SK-N-SH (cell line): Measurements from ENCODE around the gene ADTRP. TPM values are rescaled to one million over a fixed set of nuclear protein-coding genes. Genes with fewer than 3 reads are reported as not detected.

ENCODE experiments used
- CTCF ChIA-PET: fragments of 300-600, 350-600 bp; formaldehyde crosslinking; extraction: SDS; loops from one replicate; lab custom pipeline; 2021; lab: Yijun Ruan, JAX
- POLR2A ChIA-PET: fragments of 350-600 bp; sonication (Branson Sonifier 250); formaldehyde crosslinking; extraction: SDS; loops from one replicate; lab custom pipeline; 2020; ENCODE audit warnings: antibody characterized with exemption, inconsistent platforms; lab: Yijun Ruan, JAX
- DNase-seq: peaks from one replicate; pipeline ENCODE4 v3.0.0; 2012
- H2AFZ ChIP-seq: fragments of 200-600 bp; sonication (generic); 2 replicates; pipeline ENCODE4 v1.8.1; 2016; ENCODE audit warnings: antibody characterized with exemption, mild to moderate bottlenecking, low read depth
- H3F3A ChIP-seq: fragments of 200-600 bp; sonication (generic); replicated peaks from 2 replicates; pipeline ENCODE3; 2016; ENCODE audit warnings: antibody characterized with exemption, mild to moderate bottlenecking; ENCODE audit not compliant: insufficient read depth
- H3K27ac ChIP-seq, 2 experiments: fragments of 200-500 bp in 1 of 2; fragments of 200-600 bp in 1 of 2; sonication (Bioruptor generic) in 1 of 2; sonication (generic), shearing (Covaris generic) in 1 of 2; 2 replicates each; pipeline versions ENCODE4 v1.5.1 to v1.6.1; 2014 to 2016; ENCODE audit warnings: low read depth in 2 of 2, inconsistent platforms in 1 of 2, low read length in 1 of 2, mild to moderate bottlenecking in 1 of 2, mixed read lengths in 1 of 2
- H3K27me3 ChIP-seq: fragments of 200-600 bp; sonication (generic), shearing (Covaris generic); 2 replicates; pipeline ENCODE4 v1.6.1; 2016; ENCODE audit warnings: mixed run types; ENCODE audit not compliant: insufficient read depth
- H3K36me3 ChIP-seq, 2 experiments: fragments of 200-500 bp in 1 of 2; fragments of 200-600 bp in 1 of 2; sonication (Bioruptor generic) in 1 of 2; sonication (generic) in 1 of 2; replicated peaks in 1 of 2; 2 replicates each; pipeline versions ENCODE3 to v1.5.1; 2014 to 2016; ENCODE audit warnings: low read length in 1 of 2, mild to moderate bottlenecking in 1 of 2; ENCODE audit not compliant: insufficient read depth in 2 of 2, control insufficient read depth in 1 of 2
- H3K4me1 ChIP-seq, 2 experiments: fragments of 200-500 bp in 1 of 2; fragments of 200-600 bp in 1 of 2; sonication (Bioruptor generic) in 1 of 2; sonication (generic), shearing (Covaris generic) in 1 of 2; 2 replicates each; pipeline versions ENCODE4 v1.5.1 to v1.6.1; 2014 to 2016; ENCODE audit warnings: low read depth in 1 of 2, low read length in 1 of 2, mixed run types in 1 of 2; ENCODE audit not compliant: insufficient read depth in 2 of 2, control insufficient read depth in 1 of 2
- H3K4me2 ChIP-seq: fragments of 200-600 bp; sonication (generic), shearing (Covaris generic); 2 replicates; pipeline ENCODE4 v1.6.1; 2017; ENCODE audit warnings: mixed run types
- H3K4me3 ChIP-seq, 2 experiments: fragments of 200-500 bp in 1 of 2; fragments of 200-600 bp in 1 of 2; sonication (Bioruptor generic) in 1 of 2; sonication (generic), shearing (Covaris generic) in 1 of 2; 2 replicates each; pipeline versions ENCODE4 v1.5.1 to v1.8.1; 2014 to 2016; ENCODE audit warnings: low read depth in 2 of 2, inconsistent platforms in 1 of 2, low read length in 1 of 2, mild to moderate bottlenecking in 1 of 2, mixed read lengths in 1 of 2, moderate library complexity in 1 of 2
- H3K79me2 ChIP-seq: fragments of 200-600 bp; sonication (generic); 2 replicates; pipeline ENCODE4 v1.8.1; 2017; ENCODE audit warnings: mild to moderate bottlenecking; ENCODE audit not compliant: insufficient read depth
- H3K9ac ChIP-seq: fragments of 200-600 bp; sonication (generic); 2 replicates; pipeline ENCODE4 v1.6.1; 2017; ENCODE audit warnings: mixed run types
- H3K9me2 ChIP-seq: fragments of 200-600 bp; sonication (generic); 2 replicates; pipeline ENCODE4 v1.6.1; 2017; ENCODE audit warnings: mixed run types
- H3K9me3 ChIP-seq: fragments of 200-600 bp; sonication (generic); 2 replicates; pipeline ENCODE4 v1.6.1; 2017; ENCODE audit warnings: mixed run types, mild to moderate bottlenecking, moderate library complexity
- H4K20me1 ChIP-seq: fragments of 200-600 bp; sonication (generic); 2 replicates; pipeline ENCODE4 v1.6.1; 2017; ENCODE audit warnings: mild to moderate bottlenecking, mixed run types; ENCODE audit not compliant: insufficient read depth
- CTCF ChIP-seq: fragments of 200-600 bp; sonication (generic); IDR thresholded peaks from 2 replicates; pipeline ENCODE4 v1.6.1; 2017; ENCODE audit warnings: antibody characterized with exemption, mild to moderate bottlenecking, moderate library complexity
- FOSL2 ChIP-seq: IDR thresholded peaks from 2 replicates; pipeline ENCODE4 v1.4.0; 2012; ENCODE audit warnings: low read depth, mild to moderate bottlenecking, moderate library complexity, borderline replicate concordance
- FOXJ3 ChIP-seq: sonication (generic); formaldehyde crosslinking; IDR thresholded peaks from 2 replicates; pipeline ENCODE4 v1.5.1; 2020; ENCODE audit warnings: mild to moderate bottlenecking, missing genetic modification reagents
- GATA2 ChIP-seq: sonication (generic); formaldehyde crosslinking; IDR thresholded peaks from 2 replicates; pipeline ENCODE4 v1.5.0; 2020; ENCODE audit warnings: mild to moderate bottlenecking, missing genetic modification reagents
- MAX ChIP-seq: IDR thresholded peaks from 2 replicates; pipeline ENCODE4 v1.4.0; 2012; ENCODE audit warnings: low read depth
- NFIC ChIP-seq: IDR thresholded peaks from 2 replicates; pipeline ENCODE4 v1.4.0; 2012; ENCODE audit warnings: borderline replicate concordance
- REST ChIP-seq: IDR thresholded peaks from 2 replicates; pipeline ENCODE4 v1.6.1; 2012; ENCODE audit warnings: mild to moderate bottlenecking, low read depth, low read length, moderate library complexity
- SMC3 ChIP-seq: IDR thresholded peaks from 2 replicates; pipeline ENCODE4 v1.6.1; 2012; ENCODE audit warnings: low read depth, low read length, improper control_type of control experiment
- TCF12 ChIP-seq: IDR thresholded peaks from 2 replicates; pipeline ENCODE4 v1.4.0; 2012
- ZBTB33 ChIP-seq: IDR thresholded peaks from 2 replicates; pipeline ENCODE4 v1.4.0; 2012; ENCODE audit warnings: low read depth, borderline replicate concordance
- WGBS: methylation state at CpG from one replicate; pipeline ENCODE4 v1.1.6; 2017; ENCODE audit warnings: low lambda C conversion rate; 5-methylcytosine and 5-hydroxymethylcytosine counted together
- polyA plus RNA-seq, 3 experiments: library from polyadenylated mRNA; depleted of rRNA; stranded (reverse); fragments of >200 nt; gene quantifications; 2 replicates each; pipeline ENCODE4 v1.2.3, GENCODE V29; 2012

The ADTRP gene
- polyA plus RNA-seq, 1 of the 3 experiments (the other 2 are of a cell fraction) = 0.84 TPM

- no peaks in the 10 kb centered on the region for H3K27me3 ChIP-seq
- H3K4me3 ChIP-seq = no peak overlapping the region
- H3K4me1 ChIP-seq = no peaks in the 10 kb centered on the region; a peak in 1 of 4 replicates
- no peaks in the 10 kb centered on the region for H3K79me2 ChIP-seq
- no peak overlapping the region for H3K4me2 ChIP-seq
- no peak for TF ChIP-seq FOXJ3 (CRISPR knock-in tag)
- no peak for TF ChIP-seq REST
- TF ChIP-seq GATA2 (CRISPR knock-in tag) = no peak
- TF ChIP-seq FOSL2 = no peak
- TF ChIP-seq TCF12 = no peak
- TF ChIP-seq SMC3 = no peak
- no peak for TF ChIP-seq CTCF
- TF ChIP-seq ZBTB33 = no peak
- TF ChIP-seq MAX = no peak
- no peak for TF ChIP-seq NFIC
- H3F3A ChIP-seq = no peaks in the 10 kb centered on the region
- H3K36me3 ChIP-seq = no peaks in the 10 kb centered on the region
- H3K9me3 ChIP-seq = no peaks in the 10 kb centered on the region
- no peak overlapping the region for H3K27ac ChIP-seq
- CTCF ChIA-PET = interaction anchor here (1.3 kb wide), 1 partner anchor 506 kb away, joined by 3 read pairs; no protein-coding TSS in a partner anchor
- no peaks in the 10 kb centered on the region for H3K9me2 ChIP-seq
- DNase-seq = no peak
- POLR2A ChIA-PET = no interaction called here
- no peak overlapping the region for H3K9ac ChIP-seq
- no peak overlapping the region for H2AFZ ChIP-seq
- no peaks in the 10 kb centered on the region for H4K20me1 ChIP-seq
- 87% methylated on average over 11 of the region's 11 CpGs for WGBS
Observed at GRCh38 chr6:11727998-11728961, 50.3 kb downstream of the ADTRP start.
